Lung microvascular endothelial cell (primary cell): ENCODE measurements around the gene TNFAIP8L3. TPM values are rescaled to one million over a fixed set of nuclear protein-coding genes. Genes with fewer than 3 reads are reported as not detected.

ENCODE experiments used
- DNase-seq, 2 donors: peaks; one replicate each; pipeline versions ENCODE4 v3.0.0 to v3.0.0-alpha.2; 2010; ENCODE audit warnings: low read depth in 2 of 2
- total RNA-seq: library from RNA; depleted of rRNA; stranded (reverse); fragments of >200 nt; gene quantifications from 2 replicates; pipeline ENCODE4 v1.2.1, GENCODE V29; 2014

TNFAIP8L3 gene
- total RNA-seq, 1 donor from 2014 or later: 112 TPM

GRCh38 chr15:51090753-51091152 is 4.0 kb downstream of the TNFAIP8L3 start:
- DNase-seq: peak in 1 of 2 donors; percentile 49

- peak in 1 of 2 donors; percentile 96 for DNase-seq
These were observed 4.8 kb downstream of the TNFAIP8L3 start for GRCh38 chr15:51089699-51090453.

GRCh38 chr15:51089041-51089440 is 5.7 kb downstream of the TNFAIP8L3 start:
- no peak for DNase-seq

DNA sequence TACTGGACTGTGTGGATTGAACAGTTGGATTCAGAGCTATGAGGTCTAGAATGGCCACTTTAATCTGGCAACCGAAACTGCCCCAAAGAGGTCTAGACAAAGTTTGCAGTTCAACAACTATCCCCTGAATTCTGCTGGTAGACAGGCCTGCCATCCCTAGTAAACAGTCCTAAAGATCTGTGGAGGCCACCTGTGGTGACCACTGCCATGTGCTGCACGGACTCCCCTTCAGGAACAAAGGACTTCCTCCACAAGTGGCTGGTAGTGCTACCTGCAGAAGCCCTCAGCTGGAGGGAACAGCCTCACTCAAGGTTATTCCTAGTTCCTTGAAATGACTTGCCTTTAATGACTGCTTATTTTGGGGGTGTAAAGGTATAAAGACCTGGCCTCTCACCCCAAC is 6.1 kb downstream of the TNFAIP8L3 start:
- DNase-seq: no peak

GRCh38 chr15:51087513-51087912 is 7.2 kb downstream of the TNFAIP8L3 start:
- no peak for DNase-seq

- no peak for DNase-seq
These were observed 8.3 kb downstream of the TNFAIP8L3 start for GRCh38 chr15:51086409-51086808.

GRCh38 chr15:51085764-51086163 is 8.9 kb downstream of the TNFAIP8L3 start:
- peak in 1 of 2 donors; percentile 70 for DNase-seq

GRCh38 chr15:51083641-51084166 is 11.0 kb downstream of the TNFAIP8L3 start:
- no peak for DNase-seq

- DNase-seq: no peak
These were observed 12.5 kb downstream of the TNFAIP8L3 start for GRCh38 chr15:51082246-51082645.

DNA sequence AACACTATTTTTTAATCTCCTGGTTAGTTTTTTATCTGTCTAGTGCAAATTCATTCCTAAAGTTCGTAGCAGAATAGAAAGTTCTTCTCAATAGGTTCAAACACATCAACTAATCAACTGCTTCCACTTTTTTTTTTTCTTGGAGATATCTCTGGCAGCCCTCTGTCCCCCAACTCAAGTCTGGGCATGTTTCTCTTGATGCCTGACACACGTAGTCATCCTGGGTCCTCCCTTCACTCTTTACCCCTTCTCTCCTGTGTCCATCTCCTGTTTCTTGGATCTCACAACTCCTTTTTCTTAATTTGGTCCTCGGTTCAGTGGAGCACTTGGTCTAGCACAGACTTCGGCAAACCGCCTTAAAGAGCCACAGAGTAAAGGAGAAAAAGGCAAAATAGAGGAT is 14.4 kb downstream of the TNFAIP8L3 start:
- no peak for DNase-seq

DNA sequence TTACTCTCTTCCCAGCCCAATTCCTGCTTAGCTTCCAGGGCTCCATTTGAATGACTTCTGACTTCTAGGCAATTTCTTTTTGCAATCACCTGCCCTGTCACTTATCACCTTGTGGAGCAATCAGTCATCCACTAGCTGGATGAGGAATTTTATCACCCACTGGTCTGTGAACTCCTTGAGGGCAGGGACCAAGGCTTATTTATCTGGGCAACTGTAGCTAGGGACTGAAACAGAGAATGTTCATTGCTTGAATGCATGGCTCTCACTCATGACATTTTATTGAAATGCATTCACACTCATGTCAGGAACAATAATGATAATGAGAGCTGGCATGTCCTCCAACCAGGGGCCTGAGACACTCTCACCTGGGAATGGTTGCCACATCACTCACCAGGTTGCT is 15.5 kb downstream of the TNFAIP8L3 start:
- DNase-seq: no peak

- no peak for DNase-seq
These were observed 17.2 kb downstream of the TNFAIP8L3 start for GRCh38 chr15:51077221-51078153.

DNA sequence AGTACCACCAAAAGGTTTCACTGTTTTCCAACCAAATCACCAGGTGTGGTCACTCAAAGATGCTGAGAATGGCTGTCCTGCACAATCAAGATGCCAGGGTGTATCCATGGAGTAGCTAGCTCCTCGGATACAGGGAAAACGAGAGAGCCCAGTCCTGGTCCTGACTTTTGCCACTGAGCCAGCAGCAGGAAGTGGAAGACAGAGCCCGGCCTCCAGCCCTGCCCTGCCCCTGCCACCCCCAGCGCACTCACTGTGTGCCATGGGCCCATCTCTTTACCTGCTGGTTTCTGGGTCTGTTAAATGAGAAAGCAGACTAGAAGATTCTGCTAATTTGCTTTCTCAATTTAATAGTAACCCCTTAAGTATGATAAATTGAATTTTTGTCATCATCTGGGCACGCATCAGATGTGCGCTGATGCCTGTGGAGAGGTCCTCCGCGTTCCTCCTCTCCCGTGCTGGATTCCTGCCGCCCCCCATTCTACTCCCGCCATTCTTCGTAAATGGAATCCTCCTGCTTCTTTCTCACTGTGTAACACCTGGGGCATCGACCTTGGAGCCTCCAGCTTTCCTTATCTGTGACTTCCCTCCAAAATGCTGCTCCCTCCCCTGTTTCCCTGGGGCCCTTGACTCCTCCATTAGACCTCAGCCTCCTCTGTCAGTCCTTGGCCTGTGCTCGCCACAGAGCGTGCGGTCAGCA is 18.0 kb downstream of the TNFAIP8L3 start:
- DNase-seq: no peak

DNA sequence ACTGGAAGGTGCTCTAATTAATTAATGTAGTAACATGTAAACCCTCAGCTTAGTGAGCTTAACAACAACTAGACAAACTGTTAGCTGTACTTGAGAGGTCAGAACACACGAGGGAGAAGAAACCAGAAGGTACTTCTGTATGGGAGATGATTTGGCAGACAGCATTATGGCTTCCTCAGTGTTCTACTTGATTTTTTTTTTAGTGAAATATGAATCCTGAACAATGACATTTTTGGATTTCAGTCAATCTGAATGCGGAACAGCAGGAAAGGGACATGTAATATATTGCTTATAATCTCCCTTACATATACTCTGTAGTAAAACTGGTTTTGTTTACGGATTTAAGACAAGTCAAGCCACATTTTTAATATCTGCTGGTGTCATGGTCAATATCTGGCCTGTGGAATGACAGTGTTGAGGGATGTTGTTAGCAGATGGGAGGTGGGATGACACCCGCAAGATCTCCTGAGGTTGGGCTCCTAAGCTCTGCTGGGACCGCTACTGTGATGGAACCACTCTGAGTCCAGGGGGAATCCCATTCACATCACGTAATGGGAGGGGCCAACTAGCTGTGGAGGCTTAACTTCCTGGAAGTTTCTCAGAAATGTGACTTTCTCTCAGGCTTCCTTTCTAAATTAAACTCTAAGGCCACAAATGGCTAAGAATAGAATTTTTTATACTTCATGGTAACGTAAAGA is 18.7 kb downstream of the TNFAIP8L3 start:
- peak in 1 of 2 donors; percentile 43 for DNase-seq

DNA sequence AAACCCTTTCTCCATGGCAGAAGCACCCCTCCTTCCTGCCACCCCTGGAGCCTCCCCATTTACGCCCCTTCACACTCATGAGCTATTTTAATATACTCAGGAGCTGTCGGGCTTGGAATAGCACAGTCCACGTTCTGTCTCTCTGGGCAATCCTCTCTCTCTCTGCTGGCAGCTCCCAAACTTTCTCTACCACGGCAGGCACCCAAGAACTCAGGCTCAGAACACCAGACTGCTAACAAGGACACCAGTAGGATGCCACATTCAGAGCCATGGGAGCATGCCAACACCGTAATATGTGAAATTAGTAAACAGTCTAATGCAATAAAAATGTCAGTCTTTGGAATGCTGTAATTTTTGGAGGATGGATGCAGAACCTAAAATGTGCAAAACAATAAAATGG is 19.3 kb downstream of the TNFAIP8L3 start:
- DNase-seq: no peak

DNA sequence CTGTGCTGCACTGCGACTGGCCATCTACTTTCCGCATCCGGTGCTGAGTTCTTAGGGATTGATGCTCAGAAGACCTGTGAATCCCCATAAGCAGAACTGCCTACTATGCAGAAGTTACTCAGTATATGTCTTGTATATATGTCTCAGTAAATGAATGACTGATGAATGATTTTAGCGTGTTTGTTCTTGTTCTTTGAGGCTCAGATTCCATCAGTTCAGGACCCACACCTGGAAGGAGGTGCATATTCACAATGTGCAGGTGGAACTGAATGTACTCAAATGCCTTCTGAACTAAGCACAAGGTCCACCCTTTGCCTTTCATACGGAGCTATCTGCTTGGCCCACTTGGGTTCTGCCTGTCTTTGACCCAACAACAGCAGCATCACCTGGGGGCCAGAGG is 19.8 kb downstream of the TNFAIP8L3 start:
- DNase-seq: no peak

DNA sequence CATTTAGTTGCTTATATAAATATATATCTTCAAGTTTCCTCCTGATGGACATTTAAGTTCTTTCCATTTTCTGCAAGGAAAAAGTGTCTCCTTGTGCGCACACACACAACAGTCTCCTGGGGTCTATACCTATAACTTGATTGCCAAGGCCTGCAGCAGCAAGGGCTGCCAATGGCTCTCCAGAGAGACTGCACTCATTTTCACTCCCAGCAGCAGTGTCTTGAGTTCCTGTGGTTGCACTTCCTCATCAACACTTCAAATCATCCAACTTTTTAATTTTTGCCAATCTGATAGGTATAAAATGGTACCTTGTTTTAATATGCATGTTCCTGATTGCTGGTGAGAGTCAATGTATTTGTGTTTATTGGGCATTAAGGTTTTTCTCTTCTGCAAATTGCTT is 23.1 kb downstream of the TNFAIP8L3 start:
- DNase-seq: no peak

- DNase-seq: no peak
These were observed 24.7 kb downstream of the TNFAIP8L3 start for GRCh38 chr15:51069983-51070382.

- DNase-seq: no peak
These were observed 27.2 kb downstream of the TNFAIP8L3 start for GRCh38 chr15:51067510-51067909.

GRCh38 chr15:51065781-51066180 is 28.9 kb downstream of the TNFAIP8L3 start:
- DNase-seq: no peak

- no peak for DNase-seq
These were observed 29.4 kb downstream of the TNFAIP8L3 start for GRCh38 chr15:51065261-51065660.
